IMR-90 (cell line): ENCODE results near the gene HECW1. TPM values are rescaled to one million over a fixed set of nuclear protein-coding genes. Genes with fewer than 3 reads are reported as not detected.

ENCODE experiments used
- ATAC-seq: fragments of 200-7000 bp; cut with Tn5 transposase; 2 replicates; pipeline ENCODE4 v1.9.1; 2020; ENCODE audit warnings: low read depth, mild to moderate bottlenecking, moderate library complexity
- BruUV-seq: library from RNA; stranded (reverse); fragments of 400-500 nt; replicated peaks from 2 replicates; lab custom pipeline; 2021; lab: Mats Ljungman, UMichigan
- CTCF ChIA-PET: fragments of 300-600 bp; formaldehyde crosslinking; extraction: SDS; loops from one replicate; lab custom pipeline; 2021; ENCODE audit warnings: antibody characterized with exemption; lab: Yijun Ruan, JAX
- POLR2A ChIA-PET: fragments of 300-600 bp; sonication (Branson Sonifier 250); formaldehyde crosslinking; loops from one replicate; lab custom pipeline; 2022; ENCODE audit warnings: antibody characterized with exemption; ENCODE audit not compliant: unreplicated experiment; lab: Charles Lee
- DNase-seq: peaks from one replicate; pipeline ENCODE4 v3.0.0; 2013
- H2AFZ ChIP-seq: replicated peaks from 2 replicates; pipeline ENCODE3; 2013; ENCODE audit warnings: low read length, mild to moderate bottlenecking; ENCODE audit not compliant: poor library complexity
- H2AK5ac ChIP-seq: 2 replicates; pipeline ENCODE4 v1.6.1; 2013; ENCODE audit warnings: low read depth, low read length, inconsistent platforms
- H2AK9ac ChIP-seq: replicated peaks from 2 replicates; pipeline ENCODE3; 2013; ENCODE audit warnings: mild to moderate bottlenecking, low read depth, low read length, moderate library complexity; ENCODE audit not compliant: poor library complexity
- H2BK120ac ChIP-seq: 2 replicates; pipeline ENCODE4 v1.6.1; 2013; ENCODE audit warnings: low read depth, low read length, inconsistent platforms
- H2BK15ac ChIP-seq: 3 replicates; pipeline ENCODE4 v1.6.1; 2013; ENCODE audit warnings: low read depth, low read length, inconsistent platforms
- H2BK20ac ChIP-seq: 2 replicates; pipeline ENCODE4 v1.6.1; 2013; ENCODE audit warnings: low read depth, mild to moderate bottlenecking, inconsistent platforms, low read length, moderate library complexity
- H2BK5ac ChIP-seq: 2 replicates; pipeline ENCODE4 v1.6.1; 2013; ENCODE audit warnings: mild to moderate bottlenecking, low read depth, low read length, inconsistent platforms; ENCODE audit not compliant: poor library complexity, severe bottlenecking
- H3K14ac ChIP-seq: replicated peaks from 2 replicates; pipeline ENCODE4 v1.6.1; 2013; ENCODE audit warnings: low read depth, low read length, inconsistent platforms
- H3K18ac ChIP-seq: 2 replicates; pipeline ENCODE4 v1.6.1; 2013; ENCODE audit warnings: low read depth, low read length, control low read depth
- H3K23ac ChIP-seq: 2 replicates; pipeline ENCODE4 v1.6.1; 2013; ENCODE audit warnings: low read depth, low read length, inconsistent platforms
- H3K27ac ChIP-seq: 2 replicates; pipeline ENCODE4 v1.5.1; 2013; ENCODE audit warnings: mild to moderate bottlenecking, control low read depth, low read length; ENCODE audit not compliant: insufficient read depth
- H3K27me3 ChIP-seq: 2 replicates; pipeline ENCODE4 v1.6.1; 2013; ENCODE audit warnings: low read length; ENCODE audit not compliant: control insufficient read depth, insufficient read depth
- H3K36me3 ChIP-seq: 2 replicates; pipeline ENCODE4 v1.6.1; 2013; ENCODE audit warnings: low read length, mixed read lengths; ENCODE audit not compliant: control insufficient read depth, insufficient read depth
- H3K4ac ChIP-seq: 2 replicates; pipeline ENCODE4 v1.6.1; 2013; ENCODE audit warnings: low read depth, low read length, inconsistent platforms
- H3K4me1 ChIP-seq: 2 replicates; pipeline ENCODE4 v1.6.1; 2013; ENCODE audit warnings: low read length, mixed read lengths; ENCODE audit not compliant: control insufficient read depth, insufficient read depth
- H3K4me2 ChIP-seq: 2 replicates; pipeline ENCODE4 v1.6.1; 2013; ENCODE audit warnings: low read depth, mild to moderate bottlenecking, control low read depth, low read length, moderate library complexity
- H3K4me3 ChIP-seq: 2 replicates; pipeline ENCODE4 v1.5.1; 2013; ENCODE audit warnings: low read depth, mild to moderate bottlenecking, control low read depth, low read length, moderate library complexity; ENCODE audit not compliant: insufficient read depth
- H3K56ac ChIP-seq: 2 replicates; pipeline ENCODE4 v1.6.1; 2013; ENCODE audit warnings: low read length, inconsistent platforms; ENCODE audit not compliant: insufficient read depth; ENCODE audit errors: extremely low read depth
- H3K79me1 ChIP-seq, 2 experiments: 2 replicates each; pipeline ENCODE4 v1.6.1; 2013; ENCODE audit warnings: low read length in 2 of 2, inconsistent platforms in 1 of 2, low read depth in 1 of 2
- H3K9ac ChIP-seq: 2 replicates; pipeline ENCODE4 v1.6.1; 2013; ENCODE audit warnings: low read depth, low read length, control low read depth
- H3K9me1 ChIP-seq: 2 replicates; pipeline ENCODE4 v1.6.1; 2013; ENCODE audit warnings: low read length, inconsistent platforms; ENCODE audit not compliant: insufficient read depth
- H3K9me3 ChIP-seq: 2 replicates; pipeline ENCODE4 v1.6.1; 2013; ENCODE audit warnings: low read length; ENCODE audit not compliant: control insufficient read depth, insufficient read depth
- H4K20me1 ChIP-seq: 2 replicates; pipeline ENCODE4 v1.6.1; 2013; ENCODE audit warnings: low read length, inconsistent platforms; ENCODE audit not compliant: insufficient read depth
- H4K5ac ChIP-seq: 2 replicates; pipeline ENCODE4 v1.6.1; 2013; ENCODE audit warnings: mild to moderate bottlenecking, low read depth, low read length, control low read depth
- H4K8ac ChIP-seq, 2 experiments: 2 replicates each; pipeline ENCODE4 v1.6.1; 2013; ENCODE audit warnings: low read depth in 2 of 2, low read length in 2 of 2, control low read depth in 1 of 2, inconsistent platforms in 1 of 2
- H4K91ac ChIP-seq: 2 replicates; pipeline ENCODE4 v1.6.1; 2013; ENCODE audit warnings: low read depth, low read length, inconsistent platforms; ENCODE audit not compliant: insufficient read depth
- NFE2L2 ChIP-seq: fragments of 150-350 bp; IDR thresholded peaks from 2 replicates; pipeline ENCODE4 v1.6.1; 2016; ENCODE audit warnings: low read depth, mild to moderate bottlenecking, low read length
- WGBS, 2 experiments: methylation state at CpG; one replicate each; pipeline versions ENCODE4 v1.1.5 to v1.1.7; 2013; ENCODE audit warnings: missing lambda C conversion rate in 2 of 2; ENCODE audit not compliant: insufficient read length in 1 of 2; ENCODE audit errors: extremely low coverage in 2 of 2; 5-methylcytosine and 5-hydroxymethylcytosine counted together
- dilution Hi-C: fragments of 300-500 bp; cut with HindIII; formaldehyde crosslinking; loops from one replicate; pipeline ENCODE4 v1.14.3; 2018; ENCODE audit warnings: low sequenced_read_pairs; ENCODE audit not compliant: unreplicated experiment
- in situ Hi-C: fragments of 300-500 bp; cut with MboI; formaldehyde crosslinking; loops from 3 replicates; pipeline ENCODE4 v1.14.3; 2019; ENCODE audit warnings: low sequenced_read_pairs, inconsistent platforms, mixed read lengths
- intact Hi-C: fragments of 100-400 bp; cut with micrococcal nuclease; formaldehyde crosslinking; loops from 2 replicates; pipeline ENCODE4 v1.10.0; 2022
- polyA plus RNA-seq, 3 experiments: library from polyadenylated mRNA; depleted of rRNA; stranded (reverse); fragments of >200 nt; gene quantifications; 2 replicates each; pipeline ENCODE4 v1.2.3, GENCODE V29; 2012; ENCODE audit warnings: low replicate concordance in 1 of 3
- total RNA-seq: library from RNA; depleted of rRNA; stranded (reverse); fragments of >200 nt; gene quantifications from 2 replicates; pipeline ENCODE4 v1.2.3, GENCODE V29; 2012
- TF ChIP-seq, protein P1 (sequence below): conservative IDR thresholded peaks from 2 replicates; pipeline ENCODE4 v1.5.1; 2012; ENCODE audit warnings: mild to moderate bottlenecking, low read depth, low read length, improper control_type of control experiment

HECW1 gene
- total and polyA plus RNA-seq, 2 of the 4 experiments (the other 2 are of a cell fraction): 0.56 to 1.3 TPM

DNA sequence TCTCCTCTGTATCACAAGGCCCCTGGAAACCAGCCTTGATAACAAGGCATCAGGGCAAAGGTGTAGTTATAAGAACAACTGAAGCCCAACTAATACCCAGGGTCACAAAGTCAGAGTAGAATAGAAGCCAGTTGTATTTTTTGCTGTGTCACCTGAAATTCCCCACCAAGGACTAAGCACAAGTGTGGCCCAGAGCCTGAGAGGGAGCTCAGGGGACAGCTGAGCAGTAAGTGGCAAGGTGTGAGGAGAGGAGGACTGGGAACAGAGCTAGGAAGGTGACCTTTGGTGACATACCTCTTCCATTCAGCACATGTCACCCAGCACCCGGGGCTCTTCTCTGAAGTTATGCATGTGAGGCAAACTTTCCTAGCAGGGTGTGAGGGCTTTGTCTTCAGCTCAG lies 179.9 kb downstream of the HECW1 start:
- no peak overlapping the region for H4K5ac ChIP-seq
- H3K9me3 ChIP-seq: peaks cover 3% of the 10 kb centered on the region
- H2AFZ ChIP-seq: no peak overlapping the region
- no peak for DNase-seq
- H3K27me3 ChIP-seq: no peaks in the 10 kb centered on the region
- H3K4me1 ChIP-seq: peaks cover 7% of the 10 kb centered on the region; the same call in 1 of the 2 replicates
- H4K91ac ChIP-seq: no peak overlapping the region
- ATAC-seq: no peak
- in situ Hi-C loops: no loop called here
- no peak overlapping the region for H3K9ac ChIP-seq
- no peak overlapping the region for H3K4me2 ChIP-seq
- no peak overlapping the region for H3K14ac ChIP-seq
- no peak overlapping the region for H2AK5ac ChIP-seq
- ChIA-PET CTCF (interaction anchor here (0.7 kb wide), 1 partner anchor 20 kb away, joined by 6 read pairs; no protein-coding TSS in a partner anchor), POLR2A (no interaction called here)
- no peaks in the 10 kb centered on the region for H3K79me1 ChIP-seq
- no peak overlapping the region for H2BK15ac ChIP-seq
- no peak overlapping the region for H3K23ac ChIP-seq
- H2BK120ac ChIP-seq: no peak overlapping the region
- H2AK9ac ChIP-seq: no peak overlapping the region
- no peak overlapping the region for H2BK20ac ChIP-seq
- H3K18ac ChIP-seq: no peak overlapping the region
- H3K36me3 ChIP-seq: no peaks in the 10 kb centered on the region
- H3K27ac ChIP-seq: no peak overlapping the region
- H3K4me3 ChIP-seq: no peak overlapping the region
- 0 out of 2 replicates have a peak, but pooled peaks have one; percentile 20 for TF ChIP-seq NFE2L2
- TF ChIP-seq, protein P1, sequence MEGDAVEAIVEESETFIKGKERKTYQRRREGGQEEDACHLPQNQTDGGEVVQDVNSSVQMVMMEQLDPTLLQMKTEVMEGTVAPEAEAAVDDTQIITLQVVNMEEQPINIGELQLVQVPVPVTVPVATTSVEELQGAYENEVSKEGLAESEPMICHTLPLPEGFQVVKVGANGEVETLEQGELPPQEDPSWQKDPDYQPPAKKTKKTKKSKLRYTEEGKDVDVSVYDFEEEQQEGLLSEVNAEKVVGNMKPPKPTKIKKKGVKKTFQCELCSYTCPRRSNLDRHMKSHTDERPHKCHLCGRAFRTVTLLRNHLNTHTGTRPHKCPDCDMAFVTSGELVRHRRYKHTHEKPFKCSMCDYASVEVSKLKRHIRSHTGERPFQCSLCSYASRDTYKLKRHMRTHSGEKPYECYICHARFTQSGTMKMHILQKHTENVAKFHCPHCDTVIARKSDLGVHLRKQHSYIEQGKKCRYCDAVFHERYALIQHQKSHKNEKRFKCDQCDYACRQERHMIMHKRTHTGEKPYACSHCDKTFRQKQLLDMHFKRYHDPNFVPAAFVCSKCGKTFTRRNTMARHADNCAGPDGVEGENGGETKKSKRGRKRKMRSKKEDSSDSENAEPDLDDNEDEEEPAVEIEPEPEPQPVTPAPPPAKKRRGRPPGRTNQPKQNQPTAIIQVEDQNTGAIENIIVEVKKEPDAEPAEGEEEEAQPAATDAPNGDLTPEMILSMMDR: no peak
- H2BK5ac ChIP-seq: no peak overlapping the region
- peaks cover 6% of the 10 kb centered on the region for H3K9me1 ChIP-seq
- no peak overlapping the region for H3K4ac ChIP-seq
- intact Hi-C loops: no loop called here
- no peak overlapping the region for H4K8ac ChIP-seq
- dilution Hi-C loops: no loop called here
- no peak overlapping the region for H3K56ac ChIP-seq
- no peaks in the 10 kb centered on the region for H4K20me1 ChIP-seq
- no CpG with 5 or more reads among the region's 1 CpG for WGBS, 2 experiments
- no TSS peak for BruUV-seq
